Ramos (cell line): ENCODE measurements around the gene TNFRSF12A.
"Not testable (repeated sequence)": the region's sequence is repeated elsewhere in the genome, so short reads cannot be mapped to it uniquely, and the experiment has no call there.

ENCODE experiments used
- in situ Hi-C: fragments of 300-500 bp; cut with MboI; formaldehyde crosslinking; loops from one replicate; pipeline ENCODE4 v1.14.3; 2022; ENCODE audit warnings: low sequenced_read_pairs; ENCODE audit not compliant: unreplicated experiment

TNFRSF12A gene

GRCh38 chr16:3059723-3060242 is 39.6 kb downstream of the TNFRSF12A start:
- in situ Hi-C loops = no loop called here

GRCh38 chr16:3060339-3061127 is 40.4 kb downstream of the TNFRSF12A start:
- in situ Hi-C loops = no loop called here

- in situ Hi-C loops = no loop called here
Observed at GRCh38 chr16:3062553-3062952, 42.4 kb downstream of the TNFRSF12A start.

GRCh38 chr16:3063625-3064386 is 43.6 kb downstream of the TNFRSF12A start:
- in situ Hi-C loops = no loop called here

GRCh38 chr16:3065069-3065741 is 45.0 kb downstream of the TNFRSF12A start, which contains the start of gene IL32:
Gene IL32 (plus strand): TSS chr16:3065640. CDS start chr16:3065812, 172 bp downstream.
- in situ Hi-C loops = no loop called here

GRCh38 chr16:3065742-3066439 is 45.7 kb downstream of the TNFRSF12A start:
- in situ Hi-C loops = no loop called here

- in situ Hi-C loops = no loop called here
Observed at GRCh38 chr16:3066440-3066748, 46.2 kb downstream of the TNFRSF12A start.

GRCh38 chr16:3068487-3068886 is 48.3 kb downstream of the TNFRSF12A start:
- in situ Hi-C loops = no loop called here

- in situ Hi-C loops = not testable (repeated sequence)
Observed at GRCh38 chr16:3069146-3069545, 49.0 kb downstream of the TNFRSF12A start.

GRCh38 chr16:3070608-3071111 is 50.5 kb downstream of the TNFRSF12A start:
- in situ Hi-C loops = no loop called here

GRCh38 chr16:3071655-3072054 is 51.5 kb downstream of the TNFRSF12A start:
- in situ Hi-C loops = no loop called here
